GM18870 (cell line): ENCODE results near the gene MCTP2.

ENCODE experiments used
- ATAC-seq: cut with Tn5 transposase; IDR thresholded peaks from one replicate; pipeline ENCODE4 v1.9.1; 2021; ENCODE audit warnings: moderate library complexity; ENCODE audit not compliant: unreplicated experiment

The MCTP2 gene

DNA sequence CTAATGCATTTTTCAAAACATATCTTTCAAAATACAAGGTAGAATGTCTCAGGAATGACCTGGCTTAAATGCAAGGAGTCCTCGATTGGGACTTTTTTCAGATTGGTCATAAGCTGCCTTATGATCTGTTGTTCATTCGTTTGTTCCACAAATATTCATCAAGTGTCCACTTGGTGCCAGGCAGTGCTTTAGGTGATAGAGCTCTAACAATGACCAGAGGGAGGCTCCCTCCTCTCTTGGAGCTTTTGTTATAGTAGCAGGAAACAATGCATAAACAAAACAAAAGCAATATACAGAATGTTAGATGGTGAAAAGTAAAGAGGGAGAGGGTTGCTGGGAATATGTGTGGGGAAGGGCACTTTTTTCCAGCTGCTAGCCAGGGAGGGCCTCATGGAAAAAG, 156.1 kb downstream of the MCTP2 start:
- no peak for ATAC-seq

DNA sequence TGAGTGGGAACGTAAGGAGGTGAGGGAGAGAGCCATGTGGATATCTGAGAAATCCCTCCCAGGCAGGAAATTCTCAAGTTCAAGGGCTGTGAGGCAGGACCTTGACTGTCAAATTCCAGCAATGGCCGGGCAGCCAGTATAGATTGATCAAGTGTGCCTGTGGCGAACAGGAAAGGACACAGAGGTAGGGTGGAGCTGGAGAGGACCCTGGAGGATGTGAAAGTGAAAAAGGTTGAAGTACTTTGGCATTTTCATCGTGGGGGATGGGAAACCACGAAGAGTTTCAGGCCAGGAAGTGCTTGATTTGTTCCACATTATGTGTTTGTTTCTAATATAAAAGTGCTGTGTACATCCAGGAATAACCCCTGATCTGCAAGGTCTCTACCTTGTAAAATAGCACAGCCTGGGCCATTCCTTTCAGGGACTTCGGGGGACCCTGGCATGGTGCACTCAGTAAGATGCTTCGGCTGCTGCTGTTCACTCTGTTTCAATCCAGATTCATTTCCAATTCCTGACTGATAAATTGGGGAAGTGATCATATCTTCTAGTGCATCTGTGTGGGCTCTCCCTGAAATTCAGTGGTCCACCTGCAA, 156.6 kb downstream of the MCTP2 start:
- peak; percentile 60 for ATAC-seq

DNA sequence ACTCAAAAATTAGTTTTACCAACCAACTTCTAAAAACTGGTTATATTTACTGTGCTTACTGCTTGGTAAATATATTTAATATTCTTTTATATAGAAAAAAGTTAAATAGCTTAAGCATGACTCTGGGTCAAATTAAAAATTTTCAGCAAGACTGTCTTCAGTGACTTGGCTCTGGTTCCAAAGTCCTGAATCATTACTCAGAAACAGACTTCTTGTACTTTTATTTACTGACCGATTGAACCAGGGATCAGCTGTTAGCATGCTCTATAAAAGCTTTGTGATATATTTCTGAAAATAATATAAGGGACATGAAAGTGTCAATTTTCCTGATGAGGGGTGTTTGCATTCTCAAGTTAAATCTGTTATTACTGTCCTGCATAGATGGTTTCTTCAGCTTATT, 164.3 kb downstream of the MCTP2 start:
- no peak for ATAC-seq

DNA sequence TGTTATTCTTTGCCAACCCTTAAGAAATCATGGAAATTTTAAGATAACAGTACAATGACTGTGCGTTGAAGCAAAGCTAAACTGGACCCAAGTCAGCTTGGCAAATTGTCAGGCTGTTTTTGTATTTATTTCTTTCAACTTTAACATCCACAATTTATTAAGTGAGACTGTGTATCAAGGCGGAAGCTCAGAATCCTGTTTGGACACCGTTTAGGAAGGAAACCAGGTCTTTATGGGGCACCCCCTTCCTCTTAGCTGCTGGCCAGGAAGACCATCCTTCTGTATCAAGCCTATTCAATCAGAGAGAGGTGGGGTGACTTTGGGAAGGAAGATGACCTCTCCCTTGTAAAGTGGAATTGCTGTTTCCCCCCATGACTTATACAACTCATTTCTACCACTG, 166.0 kb downstream of the MCTP2 start:
- ATAC-seq = no peak

DNA sequence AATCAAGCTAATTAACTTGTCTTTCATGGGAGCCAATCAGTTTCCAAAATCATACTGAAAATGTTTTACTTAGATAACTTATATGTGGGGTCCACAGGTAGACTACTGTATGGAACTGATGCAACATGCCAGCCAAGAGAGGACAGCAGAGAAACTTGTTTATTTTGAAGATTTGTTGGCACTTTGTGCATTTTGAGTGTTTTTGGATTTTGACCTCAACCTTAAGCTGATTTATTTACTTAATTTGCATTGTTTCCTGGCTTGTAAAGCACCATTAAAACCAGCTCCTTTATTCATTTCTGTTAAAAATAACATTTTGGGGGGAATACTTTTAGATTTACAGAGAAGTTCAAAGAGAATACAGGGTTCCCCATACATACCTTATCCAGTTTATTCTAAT, 166.6 kb downstream of the MCTP2 start:
- no peak for ATAC-seq

DNA sequence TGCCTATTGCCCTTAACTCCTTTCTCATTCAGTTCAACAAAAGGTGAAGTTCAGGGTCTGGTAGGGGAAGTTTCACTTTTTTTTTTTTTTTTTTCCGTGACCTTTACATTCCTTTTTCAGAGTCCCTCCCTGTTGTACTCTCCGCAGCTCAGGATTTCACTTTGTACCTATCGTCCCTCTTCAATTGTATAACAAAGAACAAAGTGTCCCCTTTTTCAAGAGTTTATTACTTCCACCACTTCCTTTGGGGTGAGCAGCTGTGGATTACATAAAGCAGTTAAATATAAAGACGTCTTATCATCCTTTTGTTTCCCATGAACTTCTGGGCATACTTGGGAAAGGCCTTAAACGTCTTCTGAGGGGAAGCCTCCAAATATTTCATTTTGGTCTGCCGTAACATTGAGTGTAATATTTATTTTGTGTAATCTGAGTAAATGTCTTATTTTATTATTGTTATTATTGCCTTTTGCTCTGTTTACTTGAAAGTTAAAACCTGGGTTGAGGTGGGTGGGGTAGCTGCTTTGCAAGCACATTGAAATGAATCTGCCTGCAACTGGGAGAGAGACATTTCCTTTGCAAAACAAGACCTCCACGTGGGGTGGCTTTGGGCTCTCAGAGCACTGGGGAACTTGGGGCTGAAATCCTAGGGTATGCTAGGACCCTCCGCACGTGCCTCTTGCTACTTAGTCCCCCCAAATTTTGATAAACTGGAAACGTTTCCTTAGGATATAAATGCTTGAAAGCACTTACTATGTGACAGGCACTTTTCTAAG, 169.4 kb downstream of the MCTP2 start:
- ATAC-seq = no peak

DNA sequence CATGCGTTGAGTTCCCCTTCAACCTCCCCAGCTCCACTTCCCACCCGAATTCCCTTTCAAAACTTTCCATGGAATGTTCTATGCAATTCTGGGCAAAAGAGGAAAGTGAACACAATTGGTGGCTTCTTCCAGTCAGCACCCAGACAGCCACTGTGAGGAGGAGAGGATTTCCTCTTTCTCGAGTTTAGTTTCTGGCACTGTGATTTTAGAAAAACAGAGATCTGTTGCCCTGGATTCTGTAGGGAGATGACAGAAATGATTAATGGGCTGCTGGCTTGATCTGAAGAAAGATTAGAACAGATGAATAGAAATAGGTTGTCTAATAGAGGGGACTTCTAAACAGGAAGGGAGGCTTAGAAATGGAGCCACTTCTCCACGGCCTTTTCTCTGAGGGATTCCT, 172.0 kb downstream of the MCTP2 start:
- ATAC-seq = no peak

DNA sequence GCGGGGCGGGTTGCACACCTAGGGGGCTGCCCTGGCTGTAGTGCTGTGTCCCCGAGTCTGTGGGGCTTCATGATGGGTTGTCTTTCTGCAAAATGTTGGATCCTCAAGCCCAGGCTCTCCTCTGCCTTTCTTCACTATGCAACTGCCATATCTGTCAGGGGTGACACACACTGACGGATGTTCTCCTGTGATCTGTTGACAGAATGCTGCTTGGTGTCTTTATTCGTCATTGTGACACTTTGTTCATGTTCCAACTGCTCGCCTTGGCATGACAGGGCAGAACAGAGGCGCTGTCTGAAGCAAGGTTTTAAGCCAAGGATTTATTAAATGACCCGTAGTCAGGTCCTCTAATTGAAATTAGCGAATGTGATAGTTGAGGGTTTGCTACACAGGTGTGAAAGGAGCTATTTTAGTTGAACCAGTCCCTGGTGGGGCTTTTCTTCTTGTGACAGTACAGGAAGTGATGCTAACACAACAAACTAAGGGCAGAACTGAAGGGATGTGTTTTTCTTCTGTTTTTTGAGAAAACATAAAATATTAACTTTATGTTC, 173.4 kb downstream of the MCTP2 start:
- ATAC-seq = no peak

DNA sequence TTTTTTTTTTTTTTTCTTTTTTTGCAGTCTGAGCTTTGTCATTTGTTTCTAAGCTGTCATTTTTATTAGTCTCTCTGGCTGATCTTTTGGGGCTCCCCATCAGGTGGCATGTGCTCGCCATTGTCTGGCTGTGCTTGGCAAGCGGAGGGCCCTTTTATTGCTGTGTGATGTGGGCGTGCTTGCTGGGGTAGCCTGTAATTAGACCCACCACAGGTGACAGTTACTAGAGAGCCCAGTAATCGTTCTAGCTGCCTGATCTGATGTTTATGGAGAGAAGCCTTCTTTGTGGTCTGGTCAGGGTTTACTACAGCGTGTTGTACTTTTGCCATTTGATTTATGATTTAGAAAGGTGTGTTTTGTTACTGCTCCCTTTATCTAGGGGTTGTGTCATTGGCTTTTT, 179.9 kb downstream of the MCTP2 start:
- ATAC-seq = no peak

DNA sequence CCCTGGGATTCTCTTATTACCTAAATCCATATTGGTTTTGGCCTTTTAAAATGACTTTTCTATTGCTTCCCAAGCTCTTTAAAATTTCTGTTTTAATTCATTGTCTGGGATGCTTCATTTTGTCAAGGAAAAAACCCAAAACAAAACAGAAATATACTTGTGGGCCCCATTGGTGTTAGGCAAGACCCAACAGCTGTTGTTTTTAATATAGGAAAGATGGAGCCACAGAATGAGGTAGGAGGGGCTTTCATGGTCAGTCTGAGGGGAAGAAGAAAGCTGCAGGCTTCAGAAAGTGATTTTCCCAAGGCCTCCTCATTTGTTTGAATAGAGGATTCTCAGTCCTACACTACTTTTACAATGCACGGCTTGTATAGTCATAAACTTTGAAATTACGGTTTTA, 180.5 kb downstream of the MCTP2 start:
- no peak for ATAC-seq

DNA sequence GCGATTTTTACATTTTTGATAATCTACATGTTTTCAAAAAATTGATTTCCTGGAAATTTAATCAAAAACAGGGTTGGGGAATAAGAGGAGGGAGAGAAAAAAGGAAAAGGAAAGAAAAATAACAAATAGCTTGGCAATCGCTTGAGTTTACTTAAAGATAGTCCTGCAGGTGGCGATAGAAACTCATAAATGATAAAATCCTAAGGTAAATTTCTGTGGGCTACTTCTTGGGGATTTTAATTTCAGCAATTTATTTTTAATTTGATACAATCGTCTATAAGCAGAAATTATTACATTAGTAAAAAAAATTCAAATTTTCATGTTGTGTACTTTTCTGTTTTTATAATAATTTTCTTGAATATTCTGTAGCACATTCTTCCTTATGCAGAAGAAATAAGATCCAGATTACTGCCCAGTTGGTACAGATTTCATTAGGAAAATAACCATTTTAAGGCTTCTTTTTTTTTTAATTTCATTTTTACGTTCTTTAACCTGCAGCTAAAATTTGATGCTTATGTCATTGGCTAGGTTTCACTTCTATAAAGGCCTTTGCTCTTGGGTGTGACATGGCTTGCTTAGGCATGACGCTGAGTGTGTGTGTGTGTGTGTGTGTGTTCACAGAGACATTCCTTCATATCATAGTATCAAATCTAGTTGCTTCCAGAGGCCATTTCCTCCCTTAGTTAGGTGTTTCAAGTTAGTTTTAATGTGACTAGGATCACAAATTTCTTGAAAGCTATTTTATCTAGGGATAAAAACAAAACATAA, 181.8 kb downstream of the MCTP2 start:
- ATAC-seq = peak; percentile 82

DNA sequence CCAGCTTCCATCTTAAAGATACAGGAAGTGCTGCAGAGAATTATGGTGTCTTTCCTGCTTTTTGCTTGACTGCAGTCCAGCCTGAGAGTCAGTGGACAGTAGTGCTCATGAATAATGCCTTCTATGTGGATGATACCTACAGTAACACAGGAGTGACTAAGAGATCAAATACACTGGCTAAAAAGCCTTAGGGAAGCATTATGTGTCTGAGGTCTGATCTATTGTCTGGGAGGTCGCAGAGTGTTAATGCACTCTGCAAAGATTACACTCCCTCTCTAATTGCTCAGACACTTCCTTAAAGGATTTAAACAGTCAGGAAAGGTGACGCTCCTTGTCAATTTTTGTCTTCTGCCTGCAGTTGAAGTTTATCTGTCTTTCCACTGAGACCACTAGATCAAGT, 183.6 kb downstream of the MCTP2 start:
- ATAC-seq = no peak

DNA sequence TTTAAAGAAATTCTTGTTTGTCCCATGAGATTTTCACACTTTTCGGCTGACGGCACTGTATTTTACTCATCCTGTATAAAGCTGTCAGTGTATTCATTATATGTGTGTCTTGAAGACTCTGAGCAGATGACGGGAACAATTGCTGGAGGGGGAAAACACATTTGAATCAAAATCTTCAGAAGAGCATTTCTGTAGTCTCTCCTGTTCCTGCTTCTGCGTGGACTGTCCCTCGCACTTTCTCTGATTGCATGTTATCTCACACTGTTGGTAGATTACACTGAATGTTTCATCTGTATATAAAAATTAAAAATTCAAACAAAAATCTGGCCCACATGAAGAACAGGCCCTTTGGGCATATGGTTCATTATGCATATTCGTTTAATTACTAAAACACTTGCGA, 184.9 kb downstream of the MCTP2 start:
- no peak for ATAC-seq

DNA sequence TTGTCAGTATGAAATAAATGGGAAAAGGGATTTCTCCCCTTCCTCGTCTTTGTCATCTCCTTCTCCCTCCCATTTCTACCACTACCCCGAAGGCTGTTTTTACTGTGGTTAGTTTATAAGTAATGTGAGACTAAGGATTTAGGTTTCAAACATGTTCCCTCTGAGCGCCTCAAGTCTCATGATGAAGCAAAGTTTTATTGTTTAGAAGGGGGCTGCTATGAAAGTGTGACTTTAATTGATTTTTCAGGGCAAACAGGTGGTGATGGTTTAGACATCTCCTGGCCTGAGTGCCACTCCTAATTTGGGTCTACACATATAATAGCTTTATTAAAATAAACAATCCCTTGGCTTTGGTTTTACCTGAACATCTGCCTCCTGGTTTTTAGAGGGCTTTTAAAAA, 185.5 kb downstream of the MCTP2 start:
- ATAC-seq = no peak

DNA sequence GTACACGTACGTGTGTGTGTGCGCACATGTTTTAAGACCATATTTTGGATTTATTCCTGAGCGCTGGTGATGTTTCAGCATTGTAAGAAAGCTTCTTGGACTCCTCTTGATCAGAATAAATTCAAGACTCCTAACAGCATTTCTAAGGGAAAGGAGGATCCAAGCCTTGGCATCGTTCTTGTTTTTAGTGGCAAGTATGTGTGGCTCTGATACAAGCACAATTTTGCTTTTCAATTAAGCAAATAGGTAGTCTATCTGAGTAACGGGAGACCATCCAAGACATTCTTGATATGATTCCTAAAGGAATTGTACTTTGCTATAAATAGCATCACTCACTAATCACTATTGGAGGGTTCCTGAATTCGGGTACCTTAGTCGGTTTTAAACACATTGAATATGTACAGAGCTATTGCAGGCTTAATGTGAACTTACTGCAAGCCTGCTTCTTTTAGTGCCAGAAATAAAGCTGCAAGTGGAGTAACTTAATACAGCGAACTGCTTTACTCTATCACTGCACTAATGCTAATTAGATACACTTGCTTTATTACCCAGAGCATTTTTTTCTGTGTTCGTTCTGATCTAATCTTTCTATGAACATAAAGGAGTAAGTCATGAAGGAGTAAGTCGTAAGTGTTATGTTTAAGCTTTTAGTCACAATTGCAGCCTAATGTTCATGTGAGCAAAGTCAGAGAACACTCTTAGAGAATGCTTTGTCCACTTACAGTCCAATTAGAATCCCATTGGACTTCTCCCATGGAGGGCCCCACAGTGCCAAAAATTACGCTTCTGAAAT, 186.3 kb downstream of the MCTP2 start:
- no peak for ATAC-seq

DNA sequence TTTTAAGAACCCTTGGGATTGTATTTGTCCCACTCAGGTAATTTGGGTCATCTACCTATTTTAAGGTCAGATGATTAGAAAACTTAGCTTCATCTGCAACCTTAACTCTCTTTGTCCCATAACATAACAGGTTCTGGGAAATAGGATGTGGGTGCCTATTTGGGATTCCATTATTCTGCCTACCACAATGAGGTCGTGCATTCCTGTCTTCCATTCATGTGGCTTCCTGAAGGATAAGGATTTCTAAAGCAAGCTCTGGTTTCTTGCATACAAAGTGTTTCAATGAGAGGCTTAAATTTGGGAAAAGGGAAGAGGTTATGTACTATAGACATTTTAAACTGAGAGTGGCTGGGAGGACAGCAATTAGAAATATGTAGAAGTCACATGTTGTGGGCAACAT, 190.3 kb downstream of the MCTP2 start:
- no peak for ATAC-seq

DNA sequence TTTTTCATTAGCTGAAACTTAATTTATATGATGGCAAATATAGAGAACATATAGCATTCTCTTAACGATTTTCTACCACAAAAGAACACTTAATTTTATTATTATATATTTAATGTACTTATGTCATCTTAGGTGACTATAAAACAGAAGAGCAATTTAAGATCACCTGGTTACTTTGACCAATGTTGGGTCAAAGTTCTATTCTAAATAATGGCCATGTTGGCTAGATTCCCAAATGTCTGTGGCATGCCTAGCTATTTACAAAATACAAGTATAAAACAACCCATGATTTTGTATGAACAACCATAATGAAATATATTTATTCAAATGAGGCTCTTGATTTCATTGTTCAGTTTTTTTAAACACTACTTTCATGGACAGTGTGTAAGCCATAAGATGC, 200.9 kb downstream of the MCTP2 start:
- no peak for ATAC-seq

DNA sequence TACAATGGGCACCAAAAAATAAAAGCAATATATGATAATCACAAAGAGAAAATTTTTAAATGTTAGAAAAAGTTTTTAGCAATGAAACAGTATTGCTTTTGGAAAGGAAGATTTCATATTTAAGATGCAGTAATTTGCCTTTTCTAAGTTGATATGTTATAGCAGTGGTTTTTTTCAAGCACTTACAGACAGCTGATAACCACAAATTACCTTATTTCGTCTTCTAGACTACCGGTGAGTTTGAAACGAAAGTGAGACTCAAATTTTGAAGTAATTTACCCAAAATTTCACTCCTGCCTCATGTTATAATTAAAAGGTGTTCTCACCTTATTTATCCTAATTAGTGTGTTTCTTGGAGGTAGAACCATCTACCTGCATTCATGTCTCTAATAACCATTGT, 207.8 kb downstream of the MCTP2 start:
- no peak for ATAC-seq

DNA sequence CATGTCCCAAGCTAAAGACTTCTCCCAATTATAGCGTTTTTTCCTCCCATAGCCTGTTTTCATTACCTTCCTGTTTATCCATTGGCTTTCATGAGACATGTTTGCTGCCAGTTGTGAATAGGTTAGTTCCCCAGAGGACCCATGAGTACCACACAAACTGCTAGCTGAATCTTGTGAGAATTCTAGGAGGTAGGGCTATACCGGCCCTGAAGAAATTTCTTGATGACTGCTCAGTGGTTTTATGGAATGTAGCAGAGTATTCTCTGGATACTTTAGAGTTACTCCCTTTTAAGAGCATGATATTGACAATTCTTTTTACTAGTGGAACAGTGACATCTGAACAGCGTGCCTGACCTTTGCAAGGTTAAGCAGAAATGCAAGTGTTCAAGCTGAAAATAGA, 210.4 kb downstream of the MCTP2 start:
- no peak for ATAC-seq

DNA sequence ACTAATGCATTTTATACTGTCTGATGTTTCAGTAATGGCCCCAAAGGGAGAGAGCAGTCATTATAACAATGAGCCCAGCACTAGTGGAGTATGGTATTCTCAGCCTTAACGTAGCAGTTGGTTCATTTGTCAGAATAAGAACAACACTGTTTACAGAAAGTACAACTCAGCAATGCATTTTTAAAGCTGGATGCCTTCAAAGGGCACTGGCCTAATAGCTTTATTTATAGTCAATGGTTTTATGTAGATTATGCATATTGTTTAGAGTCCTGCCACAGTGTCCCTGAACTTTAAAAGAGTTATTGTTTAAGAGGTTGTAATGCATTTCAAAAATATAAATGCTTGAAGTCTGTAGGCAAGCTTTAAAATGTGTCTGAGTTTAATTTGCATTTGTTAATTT, 211.1 kb downstream of the MCTP2 start:
- ATAC-seq = no peak

DNA sequence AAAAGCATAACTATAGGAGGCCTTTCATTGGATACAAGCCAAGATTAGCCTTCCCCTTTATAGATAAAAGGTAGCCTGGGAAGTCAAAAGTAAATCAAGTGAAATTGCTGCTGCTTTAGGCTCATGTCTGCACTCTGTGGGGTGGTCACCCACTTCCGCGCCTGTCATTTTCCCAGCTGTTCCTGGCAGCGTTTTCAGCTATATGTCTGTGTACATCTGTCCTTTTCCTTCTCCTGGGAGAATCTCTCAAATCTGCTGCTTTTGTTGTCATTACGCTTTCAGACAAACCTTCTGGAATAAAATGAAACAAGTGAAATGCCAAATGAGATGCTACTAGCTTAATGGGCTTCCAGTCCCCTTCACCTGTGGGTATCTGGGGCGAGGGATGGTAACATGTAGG, 211.8 kb downstream of the MCTP2 start:
- ATAC-seq = no peak
